GM12878 (cell line): ENCODE data around the gene CGN. TPM values are rescaled to one million over a fixed set of nuclear protein-coding genes. Genes with fewer than 3 reads are reported as not detected.

Experiments
- ATAC-seq: fragments of 200-7000 bp; cut with Tn5 transposase; 3 replicates; pipeline ENCODE4 v1.9.1; 2020; ENCODE audit warnings: mild to moderate bottlenecking, moderate library complexity
- BruUV-seq: library from RNA; stranded (reverse); fragments of 400-500 nt; replicated peaks from 2 replicates; lab custom pipeline; 2021; lab: Mats Ljungman, UMichigan
- CTCF ChIA-PET: fragments of 300-600 bp; sonication (Branson Sonifier 250); formaldehyde crosslinking; extraction: SDS; loops from one replicate; lab custom pipeline; 2021; ENCODE audit warnings: inconsistent platforms; lab: Yijun Ruan, JAX
- POLR2A ChIA-PET: fragments of 350-600 bp; formaldehyde crosslinking; extraction: SDS; loops from one replicate; lab custom pipeline; 2021; ENCODE audit warnings: inconsistent platforms; lab: Charles Lee
- RAD21 ChIA-PET: fragments of 300-600 bp; sonication (Branson Sonifier 250); formaldehyde crosslinking; loops from one replicate; lab custom pipeline; 2023; ENCODE audit warnings: antibody characterized with exemption; ENCODE audit not compliant: unreplicated experiment; lab: Charles Lee
- SMC1A ChIA-PET: fragments of 300-600 bp; sonication (Branson Sonifier 250); formaldehyde crosslinking; loops from one replicate; lab custom pipeline; 2023; ENCODE audit not compliant: unreplicated experiment, uncharacterized antibody; lab: Charles Lee
- DNase-seq: peaks from one replicate; pipeline ENCODE4 v3.0.0-alpha.2; 2011; ENCODE audit warnings: low read depth, low spot score
- FAIRE-seq: peaks from 3 replicates; lab custom pipeline; 2011; peaks lifted over from hg19 to GRCh38; lab: Jason Lieb, UNC
- H2AFZ ChIP-seq: 2 replicates; pipeline ENCODE4 v1.6.0; 2011; ENCODE audit warnings: low read depth, low read length, control low read depth; ENCODE audit not compliant: control insufficient read depth
- H3K27ac ChIP-seq: 2 replicates; pipeline ENCODE4 v1.5.1; 2011; ENCODE audit warnings: control low read depth; ENCODE audit not compliant: control insufficient read depth, insufficient read depth
- H3K27me3 ChIP-seq, 2 experiments: replicated peaks in 1 of 2; 2 replicates each; pipeline versions ENCODE4 v1.6.0 to v1.6.1; 2011; ENCODE audit warnings: low read length in 1 of 2; ENCODE audit not compliant: control insufficient read depth in 2 of 2, insufficient read depth in 2 of 2
- H3K36me3 ChIP-seq, 2 experiments: 2 replicates each; pipeline ENCODE4 v1.5.1; 2011; ENCODE audit warnings: low read length in 1 of 2; ENCODE audit not compliant: control insufficient read depth in 2 of 2, insufficient read depth in 2 of 2
- H3K4me1 ChIP-seq: 2 replicates; pipeline ENCODE4 v1.6.1; 2011; ENCODE audit warnings: mild to moderate bottlenecking, low read length, moderate library complexity, mixed read lengths; ENCODE audit not compliant: control insufficient read depth, insufficient read depth
- H3K4me2 ChIP-seq: 2 replicates; pipeline ENCODE4 v1.6.0; 2011; ENCODE audit warnings: control low read depth; ENCODE audit not compliant: control insufficient read depth, insufficient read depth
- H3K4me3 ChIP-seq: fragments of 200-600 bp; sonication (generic); 2 replicates; pipeline ENCODE4 v1.5.1; 2016
- H3K79me2 ChIP-seq: 2 replicates; pipeline ENCODE4 v1.6.0; 2011; ENCODE audit warnings: low read length; ENCODE audit not compliant: control insufficient read depth, insufficient read depth
- H3K9ac ChIP-seq: 2 replicates; pipeline ENCODE4 v1.8.0; 2011; ENCODE audit warnings: low read length, control low read depth, mixed read lengths; ENCODE audit not compliant: control insufficient read depth, insufficient read depth
- H3K9me3 ChIP-seq: replicated peaks from 3 replicates; pipeline ENCODE4 v1.5.1; 2011; ENCODE audit warnings: mild to moderate bottlenecking, low read length; ENCODE audit not compliant: control insufficient read depth, insufficient read depth
- H4K20me1 ChIP-seq: 2 replicates; pipeline ENCODE4 v1.6.0; 2011; ENCODE audit not compliant: control insufficient read depth, insufficient read depth
- GABPA ChIP-seq: IDR thresholded peaks from 2 replicates; pipeline ENCODE4 v1.6.1; 2014; ENCODE audit warnings: antibody characterized with exemption, low read depth, mild to moderate bottlenecking, inconsistent platforms
- HSF1 ChIP-seq: fragments of 150-350 bp; IDR thresholded peaks from 2 replicates; pipeline ENCODE4 v1.6.1; 2014; ENCODE audit warnings: mild to moderate bottlenecking, low read depth, low read length
- NFYB ChIP-seq: IDR thresholded peaks from 2 replicates; pipeline ENCODE4 v1.6.1; 2011; ENCODE audit warnings: low read depth, mild to moderate bottlenecking, low read length, improper control_type of control experiment, moderate library complexity; ENCODE audit not compliant: insufficient read depth
- NRF1 ChIP-seq: conservative IDR thresholded peaks from 2 replicates; pipeline ENCODE4 v1.6.1; 2011; ENCODE audit warnings: mild to moderate bottlenecking, low read depth, low read length, improper control_type of control experiment
- POLR2AphosphoS2 ChIP-seq: IDR thresholded peaks from 2 replicates; pipeline ENCODE4 v1.6.1; 2011; ENCODE audit warnings: low read depth, mild to moderate bottlenecking, low read length, improper control_type of control experiment, moderate library complexity
- RELB ChIP-seq: fragments of 450-650 bp; IDR thresholded peaks from 2 replicates; pipeline ENCODE4 v1.6.1; 2017; ENCODE audit warnings: low read depth, mild to moderate bottlenecking, moderate library complexity
- SIN3A ChIP-seq: IDR thresholded peaks from 2 replicates; pipeline ENCODE4 v1.6.1; 2012; ENCODE audit warnings: low read depth, low read length, improper control_type of control experiment
- TAF1 ChIP-seq: IDR thresholded peaks from 2 replicates; pipeline ENCODE4 v1.6.1; 2011; ENCODE audit warnings: mild to moderate bottlenecking, low read depth, low read length, borderline replicate concordance
- YBX1 ChIP-seq: fragments of 450-650 bp; IDR thresholded peaks from 2 replicates; pipeline ENCODE4 v1.6.1; 2016; ENCODE audit warnings: antibody characterized with exemption
- ZSCAN29 ChIP-seq: fragments of 450-650 bp; IDR thresholded peaks from 2 replicates; pipeline ENCODE4 v1.6.1; 2017; ENCODE audit warnings: mild to moderate bottlenecking, moderate library complexity
- WGBS: methylation state at CpG from one replicate; pipeline ENCODE4 v1.1.6; 2016; ENCODE audit warnings: low lambda C conversion rate; ENCODE audit not compliant: insufficient replicate concordance, insufficient coverage; ENCODE audit errors: missing lambda C conversion rate; 5-methylcytosine and 5-hydroxymethylcytosine counted together
- in situ Hi-C: fragments of 300-500 bp; cut with MboI; formaldehyde crosslinking; loops from 9 replicates; pipeline ENCODE4 v1.14.3; 2018; ENCODE audit warnings: mixed read lengths
- intact Hi-C: fragments of 100-400 bp; cut with micrococcal nuclease; formaldehyde crosslinking; loops from one replicate; pipeline ENCODE4 v1.14.2; 2022; ENCODE audit not compliant: unreplicated experiment
- polyA plus RNA-seq, 11 experiments: library from polyadenylated mRNA; depleted of rRNA in 4 of 11; unstranded in 6 of 11; stranded (reverse) in 5 of 11; fragments of >200 nt; fragmentation: Nextera tagmentation in 4 of 11; fragmentation: Illumina TruSeq in 1 of 11; extraction: Ambion mirVana in 4 of 11; extraction: Trizol in 1 of 11; gene quantifications; 1 replicate in 1 of 11; 2 replicates in 10 of 11; pipeline versions ENCODE4 v1.2.1 to v1.2.3, GENCODE V29; 2011 to 2016; ENCODE audit warnings: inconsistent platforms in 2 of 11, missing spikeins in 2 of 11, low read depth in 1 of 11
- total RNA-seq, 4 experiments: library from RNA; depleted of rRNA in 3 of 4; stranded (reverse); fragments of >200 nt in 3 of 4; fragmentation: Illumina TruSeq in 1 of 4; extraction: Trizol in 1 of 4; gene quantifications; 2 replicates each; pipeline versions ENCODE4 v1.2.1 to v1.2.3, GENCODE V29; 2013 to 2021
- TF ChIP-seq, protein P1 (sequence below): IDR thresholded peaks from 2 replicates; pipeline ENCODE4 v1.6.1; 2011; ENCODE audit warnings: borderline replicate concordance, low read depth, mild to moderate bottlenecking, moderate library complexity, low read length; ENCODE audit not compliant: insufficient read depth, poor library complexity, severe bottlenecking
- TF ChIP-seq, protein P2 (sequence below): fragments of 450-650 bp; formaldehyde crosslinking; IDR thresholded peaks from 2 replicates; pipeline ENCODE4 v1.4.0; 2020; ENCODE audit warnings: mild to moderate bottlenecking, moderate library complexity

CGN gene
- total and polyA plus RNA-seq, 10 of the 15 experiments (the other 5 are each of a cell fraction or from before 2014, with no cell fraction given): 0.11 to 6.5 (median 3.4) TPM

GRCh38 chr1:151477066-151477465 lies 34.1 kb upstream of the CGN start:
- Histone ChIP-seq H3K4me2 (no peak overlapping the region), H4K20me1 (no peaks in the 10 kb centered on the region), H2AFZ (peak overlapping the region; percentile 34; the same call in 1 of the 2 replicates), H3K27ac (no peak overlapping the region), H3K4me3 (no peak overlapping the region), H3K27me3 (no peaks in the 10 kb centered on the region), H3K9ac (no peak overlapping the region), H3K4me1 (peaks cover 18% of the 10 kb centered on the region), H3K9me3 (peaks cover 2% of the 10 kb centered on the region; the same call in 2 of the 3 replicates), H3K36me3 (no peaks in the 10 kb centered on the region), H3K79me2 (no peaks in the 10 kb centered on the region)
- CTCF ChIA-PET: interaction anchor here (0.6 to 1.6 kb wide), 3 partner anchors 12 to 33 kb away, joined by 3 to 4 read pairs (median 4); no protein-coding TSS in a partner anchor
- intact Hi-C loops (no loop called here), in situ Hi-C loops (no loop called here)
- FAIRE-seq (no peak), ATAC-seq (no peak), DNase-seq (no peak)
- no TSS peak for BruUV-seq
- SMC1A ChIA-PET: interaction anchor here (0.6 kb wide), 1 partner anchor 346 kb away, joined by 3 read pairs; no protein-coding TSS in a partner anchor
- POLR2A ChIA-PET: interaction anchor here (0.6 to 1.2 kb wide), 3 partner anchors 11 to 17 kb away, joined by 3 to 4 read pairs (median 3); partner anchors contain the start of gene POGZ
- RAD21 ChIA-PET: no interaction called here
- WGBS: 45% methylated on average over 3 of the region's 3 CpGs
- TF ChIP-seq RELB (no peak), HSF1 (no peak), TAF1 (no peak), GABPA (no peak), YBX1 (no peak), ZSCAN29 (no peak), NRF1 (no peak), SIN3A (no peak), POLR2AphosphoS2 (no peak), NFYB (no peak)
- TF ChIP-seq, protein P1, sequence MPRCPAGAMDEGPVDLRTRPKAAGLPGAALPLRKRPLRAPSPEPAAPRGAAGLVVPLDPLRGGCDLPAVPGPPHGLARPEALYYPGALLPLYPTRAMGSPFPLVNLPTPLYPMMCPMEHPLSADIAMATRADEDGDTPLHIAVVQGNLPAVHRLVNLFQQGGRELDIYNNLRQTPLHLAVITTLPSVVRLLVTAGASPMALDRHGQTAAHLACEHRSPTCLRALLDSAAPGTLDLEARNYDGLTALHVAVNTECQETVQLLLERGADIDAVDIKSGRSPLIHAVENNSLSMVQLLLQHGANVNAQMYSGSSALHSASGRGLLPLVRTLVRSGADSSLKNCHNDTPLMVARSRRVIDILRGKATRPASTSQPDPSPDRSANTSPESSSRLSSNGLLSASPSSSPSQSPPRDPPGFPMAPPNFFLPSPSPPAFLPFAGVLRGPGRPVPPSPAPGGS: no peak
- TF ChIP-seq, protein P2, sequence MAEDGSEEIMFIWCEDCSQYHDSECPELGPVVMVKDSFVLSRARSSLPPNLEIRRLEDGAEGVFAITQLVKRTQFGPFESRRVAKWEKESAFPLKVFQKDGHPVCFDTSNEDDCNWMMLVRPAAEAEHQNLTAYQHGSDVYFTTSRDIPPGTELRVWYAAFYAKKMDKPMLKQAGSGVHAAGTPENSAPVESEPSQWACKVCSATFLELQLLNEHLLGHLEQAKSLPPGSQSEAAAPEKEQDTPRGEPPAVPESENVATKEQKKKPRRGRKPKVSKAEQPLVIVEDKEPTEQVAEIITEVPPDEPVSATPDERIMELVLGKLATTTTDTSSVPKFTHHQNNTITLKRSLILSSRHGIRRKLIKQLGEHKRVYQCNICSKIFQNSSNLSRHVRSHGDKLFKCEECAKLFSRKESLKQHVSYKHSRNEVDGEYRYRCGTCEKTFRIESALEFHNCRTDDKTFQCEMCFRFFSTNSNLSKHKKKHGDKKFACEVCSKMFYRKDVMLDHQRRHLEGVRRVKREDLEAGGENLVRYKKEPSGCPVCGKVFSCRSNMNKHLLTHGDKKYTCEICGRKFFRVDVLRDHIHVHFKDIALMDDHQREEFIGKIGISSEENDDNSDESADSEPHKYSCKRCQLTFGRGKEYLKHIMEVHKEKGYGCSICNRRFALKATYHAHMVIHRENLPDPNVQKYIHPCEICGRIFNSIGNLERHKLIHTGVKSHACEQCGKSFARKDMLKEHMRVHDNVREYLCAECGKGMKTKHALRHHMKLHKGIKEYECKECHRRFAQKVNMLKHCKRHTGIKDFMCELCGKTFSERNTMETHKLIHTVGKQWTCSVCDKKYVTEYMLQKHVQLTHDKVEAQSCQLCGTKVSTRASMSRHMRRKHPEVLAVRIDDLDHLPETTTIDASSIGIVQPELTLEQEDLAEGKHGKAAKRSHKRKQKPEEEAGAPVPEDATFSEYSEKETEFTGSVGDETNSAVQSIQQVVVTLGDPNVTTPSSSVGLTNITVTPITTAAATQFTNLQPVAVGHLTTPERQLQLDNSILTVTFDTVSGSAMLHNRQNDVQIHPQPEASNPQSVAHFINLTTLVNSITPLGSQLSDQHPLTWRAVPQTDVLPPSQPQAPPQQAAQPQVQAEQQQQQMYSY: no peak
- TF ChIP-seq, all 136 proteins: peak for 0
